Measurements from ENCODE around the gene RAPGEF4.

DNA sequence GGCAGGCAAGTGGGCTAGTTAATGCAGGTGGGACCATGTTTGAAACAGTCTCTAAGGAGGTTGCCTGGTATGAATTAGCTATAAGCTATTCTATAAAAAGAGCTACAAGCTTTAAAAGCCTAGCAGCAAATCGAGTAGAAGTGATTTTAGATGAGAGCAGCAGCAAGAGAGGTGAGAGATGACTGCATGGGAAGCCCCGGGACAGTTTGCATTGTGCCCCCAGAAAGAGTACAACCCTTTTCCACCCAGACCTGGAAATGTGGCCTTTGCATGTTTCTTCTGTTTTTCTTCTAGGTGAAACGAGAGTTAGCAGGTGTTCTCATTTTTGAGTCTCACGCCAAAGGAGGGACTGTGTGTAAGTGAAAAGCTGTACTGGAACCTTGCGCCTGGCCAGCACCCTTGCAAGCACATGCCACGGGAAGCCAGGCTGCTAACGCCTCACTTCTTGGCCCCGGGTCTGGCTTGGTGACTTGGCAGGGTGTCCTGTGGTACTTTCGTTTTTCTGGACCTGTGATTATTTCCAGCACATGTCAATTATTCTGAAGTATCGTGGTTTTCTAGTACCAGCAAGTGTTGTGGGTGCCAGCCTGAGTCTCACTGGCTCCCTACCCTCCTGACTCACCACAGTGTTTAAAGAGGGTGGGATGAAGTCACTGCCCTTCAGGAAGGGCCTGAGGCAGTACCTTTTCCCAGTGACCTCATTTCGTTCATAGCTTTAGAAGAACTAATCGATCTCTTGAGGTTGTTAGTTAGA is 249.7 kb downstream of the RAPGEF4 start:
- TF ChIP-seq, protein P1, sequence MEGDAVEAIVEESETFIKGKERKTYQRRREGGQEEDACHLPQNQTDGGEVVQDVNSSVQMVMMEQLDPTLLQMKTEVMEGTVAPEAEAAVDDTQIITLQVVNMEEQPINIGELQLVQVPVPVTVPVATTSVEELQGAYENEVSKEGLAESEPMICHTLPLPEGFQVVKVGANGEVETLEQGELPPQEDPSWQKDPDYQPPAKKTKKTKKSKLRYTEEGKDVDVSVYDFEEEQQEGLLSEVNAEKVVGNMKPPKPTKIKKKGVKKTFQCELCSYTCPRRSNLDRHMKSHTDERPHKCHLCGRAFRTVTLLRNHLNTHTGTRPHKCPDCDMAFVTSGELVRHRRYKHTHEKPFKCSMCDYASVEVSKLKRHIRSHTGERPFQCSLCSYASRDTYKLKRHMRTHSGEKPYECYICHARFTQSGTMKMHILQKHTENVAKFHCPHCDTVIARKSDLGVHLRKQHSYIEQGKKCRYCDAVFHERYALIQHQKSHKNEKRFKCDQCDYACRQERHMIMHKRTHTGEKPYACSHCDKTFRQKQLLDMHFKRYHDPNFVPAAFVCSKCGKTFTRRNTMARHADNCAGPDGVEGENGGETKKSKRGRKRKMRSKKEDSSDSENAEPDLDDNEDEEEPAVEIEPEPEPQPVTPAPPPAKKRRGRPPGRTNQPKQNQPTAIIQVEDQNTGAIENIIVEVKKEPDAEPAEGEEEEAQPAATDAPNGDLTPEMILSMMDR (IDR thresholded peaks at IDR 0.05) = no peak
- no peak for TF ChIP-seq POLR2A (IDR thresholded peaks at IDR 0.05)

All from stomach (tissue), 4 donors.